GM12872 (cell line): ENCODE data around the gene PZP.

Experiments used
- TF ChIP-seq, protein P1 (sequence below): IDR thresholded peaks from 3 replicates; pipeline ENCODE4 v1.5.1; 2011; ENCODE audit warnings: low read depth, mild to moderate bottlenecking, low read length, moderate library complexity; ENCODE audit not compliant: insufficient read depth

The PZP gene

DNA sequence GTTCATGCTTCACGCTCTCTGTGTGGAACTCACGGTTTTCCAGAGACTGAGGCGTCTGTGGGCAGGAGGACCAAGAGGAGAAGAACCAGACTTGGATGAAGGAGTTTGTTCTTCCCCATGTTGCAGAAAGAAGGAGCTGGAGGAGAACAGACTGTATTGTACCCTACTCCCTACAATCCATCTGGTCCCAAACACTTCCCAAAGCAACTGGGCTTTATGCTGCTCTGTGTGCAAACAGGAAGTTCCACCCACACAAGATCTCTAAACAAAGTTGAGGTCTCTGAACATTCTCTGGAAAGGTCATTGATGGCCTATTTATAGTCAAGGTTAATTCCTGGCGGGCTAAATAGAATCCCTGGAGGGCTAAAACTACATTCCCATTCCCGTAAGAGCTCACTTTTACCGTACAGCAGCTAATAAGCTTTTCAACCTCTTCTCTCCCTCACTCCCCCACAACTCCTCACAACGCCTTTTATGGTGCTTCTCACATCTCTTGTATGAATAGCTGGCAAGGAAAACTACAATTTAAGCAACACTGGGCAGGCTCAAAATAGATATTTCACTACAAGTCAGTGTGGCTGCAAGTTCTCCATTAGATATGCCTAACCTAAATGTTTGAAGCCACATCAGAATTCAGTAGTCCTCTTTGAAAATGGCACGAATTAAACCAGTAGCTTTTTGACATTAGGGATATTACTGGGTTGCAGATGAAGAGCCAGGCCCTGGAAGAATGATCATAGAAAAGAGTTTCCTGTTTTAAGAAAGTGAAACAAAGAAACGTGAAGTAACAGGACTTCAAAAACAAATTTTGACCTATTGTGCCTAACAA, 92.2 kb downstream of the PZP start, which contains the start of gene A2M:
TSS of gene A2M (minus strand) at position 189 of the 829 bp plus-strand sequence. CDS start at position 119, 70 bp downstream.
- TF ChIP-seq, protein P1, sequence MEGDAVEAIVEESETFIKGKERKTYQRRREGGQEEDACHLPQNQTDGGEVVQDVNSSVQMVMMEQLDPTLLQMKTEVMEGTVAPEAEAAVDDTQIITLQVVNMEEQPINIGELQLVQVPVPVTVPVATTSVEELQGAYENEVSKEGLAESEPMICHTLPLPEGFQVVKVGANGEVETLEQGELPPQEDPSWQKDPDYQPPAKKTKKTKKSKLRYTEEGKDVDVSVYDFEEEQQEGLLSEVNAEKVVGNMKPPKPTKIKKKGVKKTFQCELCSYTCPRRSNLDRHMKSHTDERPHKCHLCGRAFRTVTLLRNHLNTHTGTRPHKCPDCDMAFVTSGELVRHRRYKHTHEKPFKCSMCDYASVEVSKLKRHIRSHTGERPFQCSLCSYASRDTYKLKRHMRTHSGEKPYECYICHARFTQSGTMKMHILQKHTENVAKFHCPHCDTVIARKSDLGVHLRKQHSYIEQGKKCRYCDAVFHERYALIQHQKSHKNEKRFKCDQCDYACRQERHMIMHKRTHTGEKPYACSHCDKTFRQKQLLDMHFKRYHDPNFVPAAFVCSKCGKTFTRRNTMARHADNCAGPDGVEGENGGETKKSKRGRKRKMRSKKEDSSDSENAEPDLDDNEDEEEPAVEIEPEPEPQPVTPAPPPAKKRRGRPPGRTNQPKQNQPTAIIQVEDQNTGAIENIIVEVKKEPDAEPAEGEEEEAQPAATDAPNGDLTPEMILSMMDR: no peak

DNA sequence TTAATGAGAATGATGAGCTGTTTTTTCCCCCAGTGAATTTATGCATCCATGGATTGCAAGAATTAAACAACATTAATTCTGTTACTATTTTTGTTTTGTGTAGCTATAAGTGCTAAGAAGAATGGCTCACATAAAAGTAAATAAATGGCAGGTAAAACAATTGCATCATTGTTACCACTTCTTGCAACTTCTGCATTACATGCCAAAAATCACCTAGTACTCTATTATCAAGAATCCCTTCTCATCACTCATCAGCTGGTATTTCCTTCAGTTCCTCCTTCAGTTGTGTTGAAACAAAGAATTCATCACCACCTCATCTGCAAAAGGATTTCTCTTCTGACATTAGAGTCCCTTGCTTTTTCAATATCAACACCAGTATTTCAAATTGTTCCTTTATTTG, 93.2 kb downstream of the PZP start:
- TF ChIP-seq, protein P1: no peak

DNA sequence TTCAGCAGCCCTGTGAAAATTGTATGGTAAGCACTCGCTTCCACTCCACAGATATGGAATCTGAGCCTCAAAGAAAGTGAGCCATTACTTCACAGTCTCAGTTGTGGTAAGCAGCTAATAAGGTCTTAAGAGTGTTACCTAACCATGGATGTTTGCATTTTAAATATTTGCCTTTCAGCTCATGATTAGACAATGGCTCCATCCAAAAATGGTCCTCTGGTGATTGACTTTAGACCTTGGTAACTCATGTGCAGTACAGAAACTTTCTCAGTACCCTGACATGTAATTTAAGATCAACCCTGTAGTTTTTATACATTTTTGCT, 94.2 kb downstream of the PZP start:
- TF ChIP-seq, protein P1: no peak

DNA sequence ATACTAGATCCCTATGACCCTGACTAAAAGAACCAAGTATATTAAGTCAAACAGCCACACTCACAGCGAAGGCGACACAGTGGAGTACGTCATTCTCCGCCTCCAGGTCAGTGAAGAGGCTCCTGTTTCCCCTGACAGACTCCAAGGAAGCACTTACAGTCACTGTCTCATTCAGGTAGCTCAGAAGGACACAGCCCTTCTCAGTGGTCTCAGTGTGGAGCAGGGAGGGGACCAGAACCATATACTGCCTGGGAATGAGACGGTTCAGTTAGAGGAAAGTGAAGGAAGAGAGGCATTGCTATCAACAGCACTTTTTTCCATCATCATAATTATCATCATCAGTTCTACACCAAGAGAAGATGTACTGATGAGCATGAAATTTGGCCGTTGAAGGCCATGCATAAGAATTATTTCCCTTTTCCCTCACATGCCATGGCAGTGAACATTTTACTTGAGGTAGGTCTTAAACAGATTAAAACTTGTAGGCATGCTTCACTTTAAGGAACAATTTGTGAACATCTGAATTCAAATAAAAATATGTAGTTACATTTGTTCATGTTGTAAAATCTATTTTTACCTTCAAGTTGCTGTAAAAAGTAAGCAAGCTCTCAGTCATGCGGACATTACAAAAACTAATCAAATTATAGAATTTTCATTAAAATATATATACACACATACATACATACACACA, 94.8 kb downstream of the PZP start:
- TF ChIP-seq, protein P1: no peak

DNA sequence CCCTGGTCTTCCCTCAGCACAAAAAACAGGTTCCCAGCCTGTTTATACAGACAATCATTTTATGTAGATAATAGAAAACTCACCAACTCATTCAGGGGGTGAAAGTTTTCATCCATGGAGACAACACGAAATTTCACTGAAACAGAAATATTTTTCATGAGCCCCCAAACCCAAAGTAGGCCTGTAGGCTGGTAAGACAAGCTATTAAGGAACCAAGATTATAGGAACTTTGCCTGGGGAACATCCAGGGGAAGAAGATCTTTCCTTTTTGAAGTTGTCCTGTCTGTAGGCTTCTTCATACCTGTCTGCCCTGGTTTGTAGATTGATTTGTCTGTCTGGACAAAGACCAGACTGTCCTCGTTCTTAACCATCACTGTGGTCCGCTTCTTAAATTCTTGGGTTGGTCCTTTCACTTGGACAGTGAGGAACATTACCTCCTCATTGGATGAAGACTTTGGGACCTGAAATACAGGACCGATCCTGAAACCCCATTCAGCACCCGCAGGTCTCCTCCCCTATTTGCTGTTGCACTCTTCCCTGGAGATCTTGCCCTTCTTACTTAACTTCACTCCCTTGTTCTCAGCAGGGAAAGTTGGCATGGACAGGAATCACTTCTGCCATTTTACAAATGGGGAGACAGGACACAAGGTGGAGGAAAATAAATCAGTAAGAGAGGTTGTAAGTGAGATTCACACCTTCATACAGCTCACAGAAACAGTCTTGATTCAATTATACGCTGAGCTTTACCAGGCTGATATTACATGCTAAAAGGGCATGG, 95.9 kb downstream of the PZP start:
- TF ChIP-seq, protein P1: no peak

DNA sequence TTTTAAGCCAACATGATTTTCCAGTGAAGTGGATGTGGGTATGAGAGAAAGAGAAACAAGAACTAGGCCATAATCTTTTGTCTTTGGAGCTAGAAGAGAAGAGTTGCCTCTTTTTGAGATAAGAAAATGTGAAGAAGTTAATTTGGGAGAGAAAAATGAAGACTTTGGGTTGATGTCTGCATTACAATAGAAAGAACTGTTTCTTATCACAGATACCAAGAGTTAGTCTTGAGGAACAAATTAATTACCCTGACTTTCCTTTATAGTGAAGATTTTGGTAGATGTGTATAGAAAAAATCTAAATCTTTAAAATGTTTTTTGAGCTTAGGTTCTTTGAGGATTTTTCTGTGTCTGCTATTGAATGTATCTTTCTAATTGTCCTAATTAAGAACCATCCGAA, 96.7 kb downstream of the PZP start:
- TF ChIP-seq, protein P1: no peak
